H1 (cell line): ENCODE data around the gene PLCB4. TPM values are rescaled to one million over a fixed set of nuclear protein-coding genes. Genes with fewer than 3 reads are reported as not detected.

Experiments
- BRCA1 ChIP-seq: IDR thresholded peaks from 2 replicates; pipeline ENCODE4 v1.6.1; 2012; ENCODE audit warnings: low read depth, low read length, improper control_type of control experiment
- polyA plus RNA-seq, 7 experiments: library from polyadenylated mRNA; depleted of rRNA in 3 of 7; stranded (reverse) in 5 of 7; unstranded in 2 of 7; fragments of >200 nt in 5 of 7; fragments of 200-250 nt in 2 of 7; gene quantifications; 1 replicate in 5 of 7; 2 replicates in 1 of 7; 4 replicates in 1 of 7; pipeline versions ENCODE4 v1.2.1 to v1.2.3, GENCODE V29; 2011 to 2013; ENCODE audit warnings: missing spikeins in 2 of 7, mixed read lengths in 2 of 7
- total RNA-seq: library from RNA; stranded (reverse); fragmentation: NEBNext Ultra II Directional; extraction: Animal tissue kit (Norgen Biotek cat#: 25700); gene quantifications from 2 replicates; pipeline ENCODE4 v1.2.1, GENCODE V29; 2021

Gene PLCB4
- total and polyA plus RNA-seq, 2 of the 8 experiments (the other 6 are each of a cell fraction or from before 2014, with no cell fraction given) = 3.2 to 14.1 TPM

- TF ChIP-seq BRCA1 = no peak
These were observed 2.7 kb upstream of the PLCB4 start (continued) for GRCh38 chr20:9066191-9066590.
